HepG2 (cell line): ENCODE data around the gene LDAH. TPM values are rescaled to one million over a fixed set of nuclear protein-coding genes. Genes with fewer than 3 reads are reported as not detected.
A peak's percentile ranks its signal among the peaks of the same experiment; 100 is the strongest.

Source experiments
- ATAC-seq: fragments of 200-7000 bp; cut with Tn5 transposase; 3 replicates; pipeline ENCODE4 v1.9.1; 2020; ENCODE audit warnings: mild to moderate bottlenecking, moderate library complexity
- BruUV-seq: library from RNA; stranded (reverse); fragments of 400-500 nt; replicated peaks from 2 replicates; lab custom pipeline; 2021; lab: Mats Ljungman, UMichigan
- CTCF ChIA-PET: fragments of 300-600 bp; formaldehyde crosslinking; extraction: SDS; loops from one replicate; lab custom pipeline; 2021; ENCODE audit warnings: low total read pairs, inconsistent platforms, low intra/inter-chr PET ratio; lab: Yijun Ruan, JAX
- POLR2A ChIA-PET: fragments of 350-600 bp; sonication (Branson Sonifier 250); formaldehyde crosslinking; loops from one replicate; lab custom pipeline; 2020; ENCODE audit warnings: antibody characterized with exemption, inconsistent platforms; lab: Yijun Ruan, JAX
- DNase-seq: peaks from one replicate; pipeline ENCODE4 v3.0.0-alpha.2; 2015; ENCODE audit warnings: low spot score
- FAIRE-seq: peaks from 3 replicates; lab custom pipeline; 2011; peaks lifted over from hg19 to GRCh38; lab: Jason Lieb, UNC
- H2AFZ ChIP-seq: one replicate; pipeline ENCODE4 v1.6.1; 2011; ENCODE audit warnings: low read length, inconsistent platforms
- H3K27ac ChIP-seq: fragments of 300-600 bp; 3 replicates; pipeline ENCODE4 v1.8.0; 2011; ENCODE audit warnings: mixed run types, mild to moderate bottlenecking, mixed read lengths, low read length, inconsistent platforms; ENCODE audit not compliant: insufficient read depth; ENCODE audit errors: extremely low read length
- H3K27me3 ChIP-seq, 2 experiments: fragments of 200-600 bp in 1 of 2; 2 replicates in 1 of 2; 3 replicates in 1 of 2; pipeline versions ENCODE4 v1.6.0 to v1.8.0; 2011; ENCODE audit warnings: low read length in 2 of 2, mild to moderate bottlenecking in 2 of 2, moderate library complexity in 2 of 2, inconsistent platforms in 1 of 2; ENCODE audit not compliant: insufficient read depth in 2 of 2, control insufficient read depth in 1 of 2
- H3K36me3 ChIP-seq, 2 experiments: fragments of 200-600 bp in 1 of 2; replicated peaks in 1 of 2; 2 replicates in 1 of 2; 3 replicates in 1 of 2; pipeline versions ENCODE4 v1.5.1 to v1.8.0; 2011; ENCODE audit warnings: low read length in 2 of 2, inconsistent platforms in 1 of 2; ENCODE audit not compliant: insufficient read depth in 2 of 2, control insufficient read depth in 1 of 2
- H3K4me1 ChIP-seq: 2 replicates; pipeline ENCODE4 v1.5.1; 2012; ENCODE audit warnings: low read length, inconsistent platforms; ENCODE audit not compliant: insufficient read depth
- H3K4me2 ChIP-seq: 2 replicates; pipeline ENCODE4 v1.6.0; 2011; ENCODE audit warnings: low read depth, low read length, inconsistent platforms
- H3K4me3 ChIP-seq, 3 experiments: fragments of 200-600 bp in 1 of 3; sonication (generic), shearing (Covaris generic) in 1 of 3; replicated peaks in 1 of 3; 2 replicates each; pipeline ENCODE4 v1.5.1; 2011 to 2016; ENCODE audit warnings: low read length in 3 of 3, inconsistent platforms in 2 of 3, low read depth in 2 of 3, mild to moderate bottlenecking in 2 of 3, control low read depth in 1 of 3, mixed read lengths in 1 of 3; ENCODE audit not compliant: insufficient read depth in 1 of 3
- H3K79me2 ChIP-seq: one replicate; pipeline ENCODE4 v1.6.1; 2011; ENCODE audit warnings: low read length, inconsistent platforms; ENCODE audit not compliant: insufficient read depth
- H3K9ac ChIP-seq: 2 replicates; pipeline ENCODE4 v1.6.0; 2011; ENCODE audit warnings: mild to moderate bottlenecking, low read depth, low read length, inconsistent platforms; ENCODE audit not compliant: insufficient read depth
- H3K9me3 ChIP-seq: 2 replicates; pipeline ENCODE4 v1.5.1; 2012; ENCODE audit warnings: mild to moderate bottlenecking, low read length
- H4K20me1 ChIP-seq: 2 replicates; pipeline ENCODE4 v1.6.0; 2011; ENCODE audit warnings: inconsistent platforms, mild to moderate bottlenecking, low read length, moderate library complexity; ENCODE audit not compliant: insufficient read depth
- AGO1 ChIP-seq: fragments of 200-400 bp; formaldehyde crosslinking; IDR thresholded peaks from 2 replicates; pipeline ENCODE4 v1.6.1; 2017; ENCODE audit warnings: mild to moderate bottlenecking, low read depth, low read length, moderate library complexity; ENCODE audit not compliant: poor library complexity, severe bottlenecking
- ATF5 ChIP-seq: sonication (generic); formaldehyde crosslinking; IDR thresholded peaks from 2 replicates; pipeline ENCODE4 v1.4.0; 2020; ENCODE audit warnings: mild to moderate bottlenecking, low read depth, missing genetic modification reagents
- CEBPB ChIP-seq: IDR thresholded peaks from 2 replicates; pipeline ENCODE4 v1.6.1; 2011; ENCODE audit warnings: low read depth, low read length, improper control_type of control experiment, borderline replicate concordance
- DMAP1 ChIP-seq: IDR thresholded peaks from 2 replicates; pipeline ENCODE4 v1.6.1; 2016
- E2F5 ChIP-seq: sonication (generic); formaldehyde crosslinking; conservative IDR thresholded peaks from 2 replicates; pipeline ENCODE4 v1.4.0; 2020; ENCODE audit warnings: missing genetic modification reagents
- GFI1 ChIP-seq: sonication (generic); formaldehyde crosslinking; IDR thresholded peaks from 2 replicates; pipeline ENCODE4 v1.5.0; 2020; ENCODE audit warnings: missing genetic modification reagents, mild to moderate bottlenecking, borderline replicate concordance
- MTF1 ChIP-seq: sonication (generic); formaldehyde crosslinking; IDR thresholded peaks from 2 replicates; pipeline ENCODE4 v1.5.0; 2020; ENCODE audit warnings: missing genetic modification reagents
- MYNN ChIP-seq: sonication (generic); formaldehyde crosslinking; IDR thresholded peaks from 2 replicates; pipeline ENCODE4 v1.4.0; 2020; ENCODE audit warnings: mild to moderate bottlenecking, low read depth, missing genetic modification reagents
- ZBTB10 ChIP-seq: sonication (generic); formaldehyde crosslinking; IDR thresholded peaks from 2 replicates; pipeline ENCODE4 v1.4.0; 2020; ENCODE audit warnings: missing genetic modification reagents, borderline replicate concordance
- ZNF75D ChIP-seq: sonication (generic); formaldehyde crosslinking; IDR thresholded peaks from 2 replicates; pipeline ENCODE4 v1.8.1; 2023; ENCODE audit warnings: missing genetic modification reagents, mild to moderate bottlenecking, borderline replicate concordance
- WGBS: methylation state at CpG from one replicate; pipeline ENCODE4 v1.1.6; 2017; ENCODE audit warnings: low lambda C conversion rate; 5-methylcytosine and 5-hydroxymethylcytosine counted together
- in situ Hi-C: cut with HindIII; loops from 2 replicates; pipeline ENCODE4 v1.10.0; 2017; ENCODE audit warnings: low pct_unique_long_range_greater_than_20kb; ENCODE audit not compliant: extremely low pct_ligation_motif_present
- intact Hi-C: fragments of 100-400 bp; cut with micrococcal nuclease; formaldehyde crosslinking; loops from one replicate; pipeline ENCODE4 v1.10.0; 2022; ENCODE audit not compliant: unreplicated experiment
- polyA plus RNA-seq, 8 experiments: library from polyadenylated mRNA; depleted of rRNA in 3 of 8; stranded (reverse) in 7 of 8; unstranded in 1 of 8; fragments of >200 nt; fragmentation: Illumina TruSeq in 4 of 8; extraction: Trizol in 4 of 8; gene quantifications; 2 replicates each; pipeline versions ENCODE4 v1.2.1 to v1.2.3, GENCODE V29; 2011 to 2016; ENCODE audit warnings: low read depth in 4 of 8, missing spikeins in 1 of 8, mixed read lengths in 1 of 8; ENCODE audit not compliant: insufficient read depth in 1 of 8
- total RNA-seq, 5 experiments: library from RNA; depleted of rRNA; stranded (reverse); fragments of >200 nt; fragmentation: Illumina TruSeq; extraction: Trizol; gene quantifications; 2 replicates each; pipeline ENCODE4 v1.2.3, GENCODE V29; 2016; ENCODE audit warnings: low read depth in 1 of 5

The LDAH gene
- total and polyA plus RNA-seq, 2 of the 13 experiments (the other 11 are each of a cell fraction or from before 2014, with no cell fraction given) = 28.8 to 46.2 TPM

DNA sequence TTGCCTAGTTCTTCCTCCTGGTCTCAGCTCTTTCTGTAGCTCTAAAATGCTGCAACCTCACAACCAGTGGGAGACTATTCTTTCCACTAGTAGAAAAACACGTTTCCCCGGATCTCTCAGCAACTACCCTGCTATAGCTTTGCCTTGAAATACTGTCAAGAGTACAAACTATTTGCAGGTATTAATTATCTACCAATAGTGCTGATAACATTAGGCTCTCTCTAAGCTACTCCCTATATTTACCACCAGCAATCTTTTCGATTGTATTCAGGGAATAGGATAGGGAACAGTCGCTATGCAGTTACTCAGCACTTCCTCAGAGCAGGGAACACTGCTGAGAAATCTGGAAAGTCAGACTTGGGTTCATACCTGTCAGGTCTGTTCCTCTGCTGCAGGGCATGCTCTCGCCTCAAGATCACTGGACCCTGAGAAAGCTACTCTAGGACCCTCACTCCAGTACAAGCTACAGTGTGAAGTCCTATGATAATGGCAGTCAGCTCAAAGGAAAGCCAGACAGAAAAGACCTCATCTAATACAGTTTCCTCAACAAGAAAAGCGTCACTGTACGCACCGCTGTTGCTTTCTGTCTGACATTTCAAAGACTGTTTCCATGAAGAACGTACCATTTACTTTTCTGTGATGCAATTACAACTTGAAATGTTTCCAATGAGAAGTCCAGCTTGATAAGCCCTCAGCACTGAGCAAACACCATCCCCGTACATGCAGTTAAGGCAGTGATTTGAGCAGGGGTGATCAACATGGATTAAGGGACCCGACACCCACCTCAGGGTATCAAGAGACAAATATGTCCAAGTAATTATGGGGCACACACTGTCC, 133.3 kb downstream of the LDAH start:
- no peak overlapping the region for H3K4me2 ChIP-seq
- FAIRE-seq (peak; percentile 30), ATAC-seq (no peak), DNase-seq (no peak)
- H4K20me1 ChIP-seq = no peaks in the 10 kb centered on the region
- no peak for TF ChIP-seq MYNN (CRISPR knock-in tag)
- TF ChIP-seq GFI1 = 0 out of 2 replicates have a peak, but pooled peaks have one; percentile 43
- peak; percentile 29; the same call in 1 of the 2 replicates for TF ChIP-seq CEBPB
- H3K4me1 ChIP-seq = peaks cover 38% of the 10 kb centered on the region
- H3K79me2 ChIP-seq = no peaks in the 10 kb centered on the region
- ChIA-PET CTCF (no interaction called here), POLR2A (interaction anchor here (1.0 kb wide), 1 partner anchor 14 kb away, joined by 4 read pairs; no protein-coding TSS in a partner anchor)
- H3K9me3 ChIP-seq = no peaks in the 10 kb centered on the region
- in situ Hi-C loops (no loop called here), intact Hi-C loops (no loop called here)
- H3K9ac ChIP-seq = no peak overlapping the region
- H3K36me3 ChIP-seq = peaks cover 17 to 30% of the 10 kb centered on the region in 2 experiments
- H3K27me3 ChIP-seq = no peaks in the 10 kb centered on the region
- WGBS = 88% methylated on average over 11 of the region's 11 CpGs
- H3K4me3 ChIP-seq = no peak overlapping the region
- no peak overlapping the region for H2AFZ ChIP-seq
- H3K27ac ChIP-seq = no peak overlapping the region
- BruUV-seq = no TSS peak

DNA sequence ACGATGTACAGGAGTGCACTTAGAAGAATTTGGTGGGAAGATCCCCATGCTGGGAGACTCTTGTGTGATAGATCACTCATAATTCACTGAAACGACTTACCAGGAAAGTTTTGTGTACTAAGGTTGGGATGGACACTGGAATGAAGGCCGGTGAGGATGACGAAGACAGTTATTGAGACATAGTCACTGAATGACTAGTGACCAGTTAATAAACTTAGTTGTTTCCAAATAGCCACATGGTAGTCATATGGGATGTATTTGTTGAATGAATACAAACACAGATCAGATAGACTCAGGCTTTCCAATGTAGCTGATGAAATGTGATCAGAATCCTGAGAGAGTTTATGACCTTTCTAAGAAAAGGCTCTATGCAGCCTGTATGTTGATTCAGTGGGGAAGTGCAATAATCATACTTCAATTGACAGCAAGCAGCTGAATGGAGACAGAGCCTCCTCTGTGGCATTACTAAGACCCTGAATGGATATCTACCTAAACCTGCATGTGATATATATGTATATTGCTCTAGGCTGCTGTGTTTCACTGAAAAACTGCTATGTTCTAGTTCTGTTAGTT, 135.6 kb downstream of the LDAH start:
- H3K4me2 ChIP-seq = no peak overlapping the region
- in situ Hi-C loops = no loop called here
- no peaks in the 10 kb centered on the region for H3K27me3 ChIP-seq
- H3K27ac ChIP-seq = no peak overlapping the region
- peaks cover 52% of the 10 kb centered on the region for H3K4me1 ChIP-seq
- intact Hi-C loops = no loop called here
- H3K79me2 ChIP-seq = no peaks in the 10 kb centered on the region
- DNase-seq (no peak), FAIRE-seq (no peak), ATAC-seq (no peak)
- 96% methylated on average over 4 of the region's 4 CpGs for WGBS
- H3K9me3 ChIP-seq = no peaks in the 10 kb centered on the region
- BruUV-seq = no TSS peak
- H3K4me3 ChIP-seq = no peak overlapping the region
- POLR2A ChIA-PET = interaction anchor here (0.7 kb wide), 1 partner anchor 11 kb away, joined by 3 read pairs; no protein-coding TSS in a partner anchor
- CTCF ChIA-PET = no interaction called here
- H4K20me1 ChIP-seq = no peaks in the 10 kb centered on the region
- no peak overlapping the region for H2AFZ ChIP-seq
- H3K36me3 ChIP-seq = peaks cover 14 to 28% of the 10 kb centered on the region in 2 experiments
- no peak overlapping the region for H3K9ac ChIP-seq
- TF ChIP-seq ZBTB10 (CRISPR knock-in tag) = no peak
- no peak for TF ChIP-seq ATF5
- TF ChIP-seq DMAP1 (CRISPR knock-in tag) = no peak
- TF ChIP-seq ZNF75D (CRISPR knock-in tag) = no peak
- no peak for TF ChIP-seq AGO1
- TF ChIP-seq MTF1 (CRISPR knock-in tag) = no peak
- no peak for TF ChIP-seq E2F5 (CRISPR knock-in tag)
